Type B pancreatic cell (in vitro differentiated cells): Measurements from ENCODE around the gene ASMTL. TPM values are rescaled to one million over a fixed set of nuclear protein-coding genes. Genes with fewer than 3 reads are reported as not detected.

Experiments
- DNase-seq: peaks from one replicate; pipeline ENCODE4 v3.0.0; 2021; ENCODE audit warnings: mixed read lengths; ENCODE audit not compliant: unreplicated experiment; ENCODE audit errors: extremely low spot score
- H3K27ac Mint-ChIP-seq: 2 replicates; pipeline ENCODE4 v1.8.0; 2021; ENCODE audit warnings: mild to moderate bottlenecking, mixed read lengths
- H3K27me3 Mint-ChIP-seq: 2 replicates; pipeline ENCODE4 v1.8.0; 2021; ENCODE audit warnings: mixed read lengths
- H3K36me3 Mint-ChIP-seq: 2 replicates; pipeline ENCODE4 v1.8.0; 2021; ENCODE audit warnings: mixed read lengths
- H3K4me1 Mint-ChIP-seq: one replicate; pipeline ENCODE4 v1.8.0; 2021; ENCODE audit warnings: mixed read lengths; ENCODE audit not compliant: unreplicated experiment
- H3K4me3 Mint-ChIP-seq: 2 replicates; pipeline ENCODE4 v1.8.0; 2021; ENCODE audit warnings: mild to moderate bottlenecking, mixed read lengths
- H3K9me3 Mint-ChIP-seq: 2 replicates; pipeline ENCODE4 v1.8.0; 2021; ENCODE audit warnings: mixed read lengths
- CTCF ChIP-seq: fragments of 200-600 bp; sonication (generic); conservative IDR thresholded peaks from 2 replicates; pipeline ENCODE4 v1.5.0; 2021; ENCODE audit warnings: antibody characterized with exemption, mild to moderate bottlenecking
- total RNA-seq: library from RNA; stranded (reverse); gene quantifications from 2 replicates; pipeline ENCODE4 v1.2.1, GENCODE V29; 2021; ENCODE audit warnings: low replicate concordance

The ASMTL gene
- total RNA-seq, 1 donor from 2014 or later, result 31.5 TPM

GRCh38 chrX:1425381-1425780 lies 27.3 kb downstream of the ASMTL start:
- no peak overlapping the region for H3K27ac Mint-ChIP-seq
- H3K4me1 Mint-ChIP-seq, result no peaks in the 10 kb centered on the region
- H3K36me3 Mint-ChIP-seq, result peaks cover 42% of the 10 kb centered on the region
- DNase-seq, result no peak
- H3K9me3 Mint-ChIP-seq, result no peaks in the 10 kb centered on the region
- H3K4me3 Mint-ChIP-seq, result no peak overlapping the region
- H3K27me3 Mint-ChIP-seq, result no peaks in the 10 kb centered on the region
- TF ChIP-seq CTCF, result no peak

- H3K27me3 Mint-ChIP-seq, result no peaks in the 10 kb centered on the region
- no peaks in the 10 kb centered on the region for H3K4me1 Mint-ChIP-seq
- peaks cover 48% of the 10 kb centered on the region for H3K36me3 Mint-ChIP-seq
- H3K27ac Mint-ChIP-seq, result no peak overlapping the region
- no peak for TF ChIP-seq CTCF
- no peak overlapping the region for H3K4me3 Mint-ChIP-seq
- DNase-seq, result no peak
- H3K9me3 Mint-ChIP-seq, result no peaks in the 10 kb centered on the region
Measured at GRCh38 chrX:1424147-1424851, 28.4 kb downstream of the ASMTL start.

- H3K4me1 Mint-ChIP-seq, result no peaks in the 10 kb centered on the region
- H3K27ac Mint-ChIP-seq, result no peak overlapping the region
- H3K9me3 Mint-ChIP-seq, result no peaks in the 10 kb centered on the region
- TF ChIP-seq CTCF, result no peak
- DNase-seq, result no peak
- no peak overlapping the region for H3K4me3 Mint-ChIP-seq
- peaks cover 48% of the 10 kb centered on the region for H3K36me3 Mint-ChIP-seq
- no peaks in the 10 kb centered on the region for H3K27me3 Mint-ChIP-seq
Measured at GRCh38 chrX:1423215-1423614, 29.5 kb downstream of the ASMTL start.

GRCh38 chrX:1422135-1422465 lies 30.6 kb downstream of the ASMTL start:
- Mint-ChIP-seq H3K27me3 (no peaks in the 10 kb centered on the region), H3K4me1 (no peaks in the 10 kb centered on the region), H3K36me3 (peaks cover 44% of the 10 kb centered on the region), H3K9me3 (no peaks in the 10 kb centered on the region), H3K4me3 (no peak overlapping the region), H3K27ac (no peak overlapping the region)
- no peak for TF ChIP-seq CTCF
- DNase-seq, result no peak

GRCh38 chrX:1421433-1422134 lies 31.1 kb downstream of the ASMTL start:
- no peaks in the 10 kb centered on the region for H3K27me3 Mint-ChIP-seq
- H3K4me1 Mint-ChIP-seq, result no peaks in the 10 kb centered on the region
- no peak for DNase-seq
- H3K27ac Mint-ChIP-seq, result no peak overlapping the region
- peaks cover 42% of the 10 kb centered on the region for H3K36me3 Mint-ChIP-seq
- H3K4me3 Mint-ChIP-seq, result no peak overlapping the region
- TF ChIP-seq CTCF, result no peak
- H3K9me3 Mint-ChIP-seq, result no peaks in the 10 kb centered on the region
